GM18498 (cell line): ENCODE measurements around the gene KRT76.

ENCODE experiments used
- ATAC-seq: cut with Tn5 transposase; IDR thresholded peaks from one replicate; pipeline ENCODE4 v1.9.1; 2021; ENCODE audit warnings: mild to moderate bottlenecking, moderate library complexity; ENCODE audit not compliant: unreplicated experiment

KRT76 gene

DNA sequence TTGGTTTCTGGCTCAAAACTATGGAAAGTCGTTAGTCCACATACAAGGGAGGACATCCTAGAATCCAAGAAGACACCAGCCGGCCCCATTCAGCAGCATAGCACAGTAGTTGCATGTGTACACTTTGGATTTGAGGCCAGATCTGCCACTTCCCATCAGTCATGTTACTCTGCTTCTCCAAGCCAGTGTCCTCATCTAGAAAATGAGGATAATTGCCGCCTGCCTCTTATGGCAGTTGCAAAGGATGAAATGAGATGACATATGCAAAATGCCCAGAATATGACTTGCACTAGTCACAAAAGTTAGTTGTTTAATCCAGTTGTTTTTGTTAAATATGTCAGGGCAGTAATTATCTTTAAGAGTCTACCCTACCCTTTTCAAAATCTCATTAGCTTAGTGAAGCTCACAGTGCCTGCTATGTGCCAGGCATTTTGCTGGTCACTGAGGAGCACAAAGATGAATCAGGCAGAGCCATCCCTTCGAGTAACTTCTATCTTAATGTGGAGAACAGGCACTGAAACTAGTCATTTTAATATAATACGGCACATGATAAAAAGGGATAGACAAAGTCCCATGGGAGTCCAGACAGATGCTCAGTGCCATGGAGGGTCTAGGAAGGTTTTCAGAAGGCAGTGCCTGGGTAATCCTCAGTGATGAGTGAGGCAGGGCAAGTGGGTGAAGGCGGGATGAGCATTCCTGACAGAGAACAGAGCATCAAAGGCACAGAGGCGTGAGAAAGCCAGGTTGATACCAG, 6.6 kb upstream of the KRT76 start:
- ATAC-seq = no peak

DNA sequence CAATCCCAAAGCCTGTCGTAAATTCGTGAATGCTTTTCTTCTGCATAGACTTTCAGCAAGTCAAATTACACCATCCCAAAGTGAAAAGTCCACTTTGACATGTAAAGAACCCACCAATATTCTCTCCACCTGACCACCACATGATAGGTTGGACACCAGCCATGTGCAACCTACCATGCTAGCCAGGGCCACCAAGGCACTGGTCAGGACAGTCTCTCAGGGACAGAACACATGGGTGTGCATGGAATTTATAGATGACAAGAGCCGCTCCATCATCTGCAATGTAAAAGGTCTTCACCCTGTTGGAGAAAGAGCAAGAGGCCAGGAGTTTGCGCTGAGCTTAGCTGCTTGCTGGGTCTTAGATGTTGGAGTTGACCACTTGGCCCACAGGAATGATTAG, 5.4 kb upstream of the KRT76 start:
- no peak for ATAC-seq

DNA sequence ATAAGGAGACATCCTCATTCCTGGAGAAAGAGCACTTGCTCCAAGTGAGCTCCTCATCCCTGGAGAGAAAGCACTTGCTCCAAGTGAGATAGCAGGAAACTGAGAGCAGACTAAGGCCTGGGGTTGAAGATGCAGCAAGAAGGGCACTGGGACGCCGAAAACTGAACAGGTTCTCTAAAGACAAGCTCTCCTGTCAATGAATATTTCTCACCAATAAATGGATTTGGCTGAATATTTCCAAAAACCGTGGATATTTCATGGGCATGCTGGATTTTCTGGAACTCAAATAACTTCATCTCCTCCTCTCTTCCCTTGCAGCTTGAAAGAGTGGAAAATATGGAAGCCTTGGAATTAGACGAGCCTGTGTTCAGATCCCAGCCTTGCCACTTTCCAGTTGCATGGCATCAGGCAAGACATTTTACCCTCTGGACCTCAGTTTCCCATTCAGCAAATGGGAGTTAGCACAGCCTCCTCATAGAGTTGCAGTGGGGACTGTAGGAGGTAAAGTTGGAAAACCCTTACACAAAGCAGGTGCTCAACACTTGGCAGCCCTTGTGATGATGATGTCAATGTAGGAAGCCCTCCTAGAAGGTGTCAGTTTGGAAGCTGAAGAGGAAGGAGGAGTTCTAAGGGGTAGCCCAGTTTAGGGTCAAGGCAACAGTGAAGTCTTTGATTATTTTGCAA, 4.4 kb upstream of the KRT76 start:
- no peak for ATAC-seq

DNA sequence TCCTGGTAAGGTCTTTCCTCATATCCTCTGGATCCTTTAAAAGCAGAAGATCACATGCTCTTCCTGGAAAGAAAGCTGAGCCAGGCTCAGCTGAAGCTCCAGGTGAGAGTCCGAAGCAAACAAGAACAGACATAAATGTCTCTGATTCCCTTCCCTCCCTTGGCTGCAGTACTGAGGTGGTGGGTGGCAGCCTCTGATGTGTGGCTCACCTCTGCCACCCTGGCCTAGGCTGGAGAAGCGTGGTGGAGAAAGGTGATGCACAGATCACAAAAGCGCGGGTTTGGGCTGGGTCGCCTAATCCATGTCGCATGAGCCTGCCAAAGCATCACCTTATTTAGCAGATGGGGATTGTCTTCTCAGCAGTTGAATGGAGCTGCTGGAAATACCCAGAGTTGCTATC, 2.8 kb upstream of the KRT76 start:
- ATAC-seq = no peak

- ATAC-seq = no peak
Observed at GRCh38 chr12:52778833-52779232, 1.7 kb upstream of the KRT76 start.

DNA sequence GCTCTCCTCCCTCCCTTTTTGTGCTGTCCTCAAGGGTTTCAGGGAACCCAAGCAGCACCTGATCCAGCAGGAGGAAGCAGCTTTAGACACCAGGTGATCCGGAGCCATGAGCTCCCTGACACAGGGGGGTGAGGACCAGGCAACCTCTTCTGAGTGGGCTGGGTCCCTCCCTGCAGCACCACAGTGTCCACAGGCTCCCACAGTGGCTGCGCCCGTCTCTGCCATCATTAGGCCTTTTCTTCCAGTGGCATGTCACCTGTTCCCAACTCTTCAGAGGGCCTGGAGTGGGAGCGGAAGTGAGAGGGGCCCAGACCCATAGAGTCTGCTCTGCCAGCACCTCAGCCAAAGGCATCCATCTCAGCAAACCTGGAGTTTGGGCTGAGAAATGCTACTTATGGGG, 421 bp upstream of the KRT76 start:
- ATAC-seq = no peak

DNA sequence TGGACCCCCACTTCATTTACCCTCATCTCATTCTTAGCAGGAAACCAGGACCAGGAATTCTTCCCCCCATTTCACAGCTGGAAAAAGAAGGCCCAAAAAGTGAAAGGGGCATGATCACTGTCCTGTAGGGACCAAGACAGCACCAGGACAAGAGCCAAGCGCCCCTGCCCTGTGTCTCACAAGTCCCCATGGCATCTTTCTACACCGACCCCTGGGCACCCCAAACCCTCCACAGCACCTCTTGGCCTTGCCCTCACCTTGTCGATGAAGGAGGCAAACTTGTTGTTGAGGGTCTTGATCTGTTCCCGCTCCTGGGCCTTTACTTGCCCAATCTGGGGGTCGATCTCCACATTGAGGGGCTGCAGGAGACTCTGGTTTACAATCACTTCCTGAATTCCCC, 710 bp downstream of the KRT76 start:
- ATAC-seq = no peak

- ATAC-seq = no peak
Observed at GRCh38 chr12:52774629-52775250, 2.4 kb downstream of the KRT76 start.

GRCh38 chr12:52772772-52773171, 4.4 kb downstream of the KRT76 start:
- ATAC-seq = no peak

DNA sequence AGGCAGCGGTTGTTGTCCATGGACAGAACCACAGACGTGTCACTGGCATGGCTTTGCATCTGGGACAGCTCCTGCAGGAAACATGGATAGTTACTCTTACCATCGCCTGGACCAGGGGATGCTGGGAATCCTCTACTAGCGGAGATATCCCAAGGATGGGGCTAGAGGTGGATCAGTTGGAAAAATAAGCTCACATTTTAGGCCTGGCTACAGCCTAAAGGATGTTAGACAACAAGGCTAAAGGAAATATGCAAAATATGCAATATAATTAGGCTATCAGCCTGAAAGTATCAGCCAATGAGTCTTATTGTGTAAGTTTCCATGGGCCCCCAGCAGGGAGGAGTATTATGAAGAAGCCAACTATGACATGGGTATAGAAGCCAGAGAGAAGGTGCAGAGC, 5.0 kb downstream of the KRT76 start:
- ATAC-seq = no peak

- no peak for ATAC-seq
Observed at GRCh38 chr12:52771505-52771904, 5.6 kb downstream of the KRT76 start.

GRCh38 chr12:52771088-52771487, 6.1 kb downstream of the KRT76 start:
- ATAC-seq = no peak

DNA sequence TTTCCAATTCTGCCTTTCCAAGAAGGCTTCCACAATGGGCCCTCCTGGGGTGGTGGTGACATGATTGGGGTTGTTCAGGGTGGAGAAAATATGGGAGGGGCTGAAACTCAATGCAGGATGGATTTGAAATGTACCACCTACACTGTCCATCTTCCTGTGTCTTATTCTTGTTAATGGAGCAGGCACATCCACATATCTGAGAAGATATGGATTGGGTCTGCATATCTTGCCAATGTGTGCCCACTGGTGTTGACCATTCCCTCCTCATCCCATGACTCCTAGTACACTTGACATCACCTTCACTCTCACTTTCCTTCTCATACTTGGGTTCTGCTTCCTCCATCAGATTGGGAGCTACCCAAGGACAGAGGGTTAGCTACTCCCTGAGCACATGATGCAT, 7.2 kb downstream of the KRT76 start:
- ATAC-seq = no peak

DNA sequence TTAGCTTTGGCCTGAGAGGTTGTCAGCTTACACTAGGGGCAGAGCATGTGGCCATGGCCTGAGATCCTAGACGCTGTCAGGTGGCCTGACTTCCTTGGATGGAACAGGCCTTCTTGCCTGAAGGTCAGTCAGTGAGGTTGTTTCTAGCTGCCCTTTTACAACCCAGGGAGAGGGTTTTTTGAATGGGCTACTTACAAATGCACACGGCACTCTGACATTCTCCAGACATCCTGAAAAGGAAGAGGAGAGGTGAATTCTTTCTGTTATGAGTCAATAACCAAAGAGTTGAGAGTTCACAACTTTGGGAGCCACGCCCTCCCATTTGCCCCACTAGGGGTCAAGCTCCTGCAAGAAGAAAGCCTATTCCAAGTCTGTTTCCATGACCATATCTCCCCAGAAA, 7.8 kb downstream of the KRT76 start:
- ATAC-seq = no peak

DNA sequence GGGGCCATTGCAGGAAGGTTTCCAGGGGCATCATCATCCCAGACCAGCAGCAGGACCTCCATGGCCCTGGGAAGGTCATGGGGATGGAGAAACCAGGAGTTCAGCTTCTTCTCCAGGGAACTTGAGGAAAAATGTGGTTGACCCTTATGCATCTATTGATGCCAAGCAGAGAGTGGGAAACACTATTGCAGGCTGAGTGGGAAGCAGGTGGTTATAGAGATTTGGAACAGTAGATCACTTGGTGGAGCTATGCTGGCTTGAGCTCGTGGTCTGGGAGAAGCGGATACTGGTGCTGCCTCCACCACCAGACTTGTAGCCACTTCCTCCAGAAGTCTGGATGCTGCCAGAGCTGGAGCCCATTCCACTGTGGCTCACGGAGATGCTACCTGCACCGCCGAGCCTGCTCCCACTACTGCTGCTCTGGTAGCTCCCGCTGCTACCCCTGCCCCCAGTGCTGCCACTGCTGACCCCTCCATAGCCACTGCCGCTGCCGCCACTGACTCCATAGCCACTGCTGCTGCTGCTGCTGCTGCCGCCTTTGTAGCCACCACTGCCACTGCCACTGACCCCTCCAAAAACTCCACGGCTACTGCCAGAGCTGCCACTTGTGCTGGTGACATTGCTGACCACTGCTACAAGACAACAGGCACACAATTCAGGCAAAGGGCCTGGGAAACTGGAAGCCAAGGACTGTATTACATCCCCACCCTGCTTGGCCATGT, 8.5 kb downstream of the KRT76 start:
- no peak for ATAC-seq

DNA sequence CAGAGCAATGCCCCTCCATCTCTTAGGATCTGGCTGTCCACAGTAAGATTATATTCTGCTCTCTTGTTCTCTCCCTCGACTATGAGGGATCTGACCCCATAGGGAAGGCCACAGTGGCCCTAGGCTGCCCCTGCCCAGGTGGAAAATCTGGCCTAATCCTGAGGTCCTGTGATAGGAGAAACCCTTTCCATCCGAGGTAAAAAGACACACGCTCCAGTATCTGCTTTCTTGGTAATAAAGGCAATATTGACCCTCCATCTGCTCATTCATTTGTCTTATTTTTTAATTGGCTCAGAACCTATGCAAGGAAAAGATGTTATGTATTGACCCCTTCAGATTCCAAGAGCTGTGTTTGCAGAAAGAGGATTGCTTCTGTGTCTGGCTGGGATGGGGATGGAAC, 9.7 kb downstream of the KRT76 start:
- no peak for ATAC-seq

GRCh38 chr12:52767020-52767379, 10.1 kb downstream of the KRT76 start:
- no peak for ATAC-seq

DNA sequence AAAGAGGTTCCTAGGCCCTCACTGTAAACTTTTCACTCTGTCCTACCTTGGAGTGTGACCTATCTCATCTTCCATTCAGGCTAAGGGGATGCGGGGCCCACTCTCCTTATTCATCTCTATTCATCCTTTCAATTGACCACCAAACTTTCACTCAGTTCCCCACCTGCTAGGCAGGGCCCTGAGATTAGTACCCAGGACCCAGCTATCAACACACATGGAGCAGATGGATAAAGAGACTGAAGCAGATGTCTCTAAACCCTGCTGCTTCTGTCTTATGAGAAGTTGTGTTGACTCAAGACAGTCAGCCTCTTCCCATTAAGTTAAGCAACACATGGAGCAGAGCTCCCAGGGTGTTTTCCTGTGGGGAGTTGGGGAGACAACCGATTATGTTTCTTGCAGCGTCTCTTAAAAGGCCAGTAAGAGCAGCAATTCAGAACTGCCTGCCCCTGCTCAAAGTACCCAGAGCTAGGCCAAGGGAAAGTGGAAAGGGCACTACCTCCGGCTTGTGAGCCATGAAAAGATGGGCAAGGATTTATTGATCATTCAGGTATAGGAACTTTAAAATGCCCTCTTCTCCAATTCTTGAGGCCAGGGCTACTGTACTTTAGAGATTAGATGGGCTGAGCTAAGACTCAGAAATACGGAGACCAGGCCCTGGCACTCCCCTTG, 10.7 kb downstream of the KRT76 start:
- no peak for ATAC-seq

DNA sequence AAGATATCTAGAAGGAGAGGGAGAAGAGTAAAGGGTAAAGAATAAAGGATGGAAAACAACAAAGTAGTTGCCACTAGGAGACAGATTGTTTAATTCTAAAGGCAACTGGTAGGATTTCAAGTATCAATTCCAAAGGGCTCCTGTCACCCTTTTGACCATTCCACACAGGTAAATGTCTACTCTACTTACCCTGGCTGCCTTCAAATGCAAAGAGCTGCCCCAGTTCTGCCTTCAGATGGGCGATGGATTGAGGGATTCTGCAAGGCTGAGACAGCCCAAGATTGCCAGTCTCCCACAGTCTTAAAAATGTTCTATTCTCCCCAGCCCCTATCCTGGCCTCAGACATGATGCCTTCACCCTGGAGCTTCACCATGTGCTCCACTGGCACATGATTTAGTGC, 11.4 kb downstream of the KRT76 start:
- ATAC-seq = no peak

- no peak for ATAC-seq
Observed at GRCh38 chr12:52763991-52764390, 13.2 kb downstream of the KRT76 start.

DNA sequence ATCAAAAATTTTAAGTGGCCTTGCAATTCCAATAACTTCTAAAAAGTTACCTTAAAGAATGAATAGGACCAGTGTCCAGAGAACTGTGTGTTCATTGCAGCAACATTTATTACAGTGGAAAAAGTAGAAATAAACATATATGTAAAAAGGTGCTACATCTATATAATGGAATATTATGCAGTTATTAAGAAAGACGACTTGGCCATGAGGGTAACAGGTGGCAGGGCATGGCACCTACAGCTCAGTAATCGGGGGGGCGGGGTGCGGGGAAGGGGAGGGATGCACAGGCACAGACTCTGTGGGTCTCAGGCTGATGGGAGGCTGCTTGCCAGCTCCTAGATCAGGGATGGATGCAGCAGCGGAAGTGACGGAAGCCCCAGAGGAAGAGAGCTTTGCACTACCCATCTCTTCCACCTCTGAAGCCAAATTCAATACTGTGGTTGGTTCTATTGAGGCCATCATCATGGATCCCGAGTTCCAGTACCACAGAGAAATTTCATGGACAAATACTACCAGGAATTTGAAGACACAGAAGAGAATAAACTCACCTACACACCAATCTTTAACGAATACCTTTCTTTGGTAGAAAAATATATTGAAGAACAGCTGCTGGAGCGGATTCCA, 14.0 kb downstream of the KRT76 start:
- no peak for ATAC-seq
